MCF 10A (cell line): Measurements from ENCODE around the gene SNTA1. TPM values are rescaled to one million over a fixed set of nuclear protein-coding genes. Genes with fewer than 3 reads are reported as not detected.

Experiments
- BruUV-seq: library from RNA; stranded (reverse); fragments of 400-500 nt; replicated peaks from 2 replicates; lab custom pipeline; 2021; lab: Mats Ljungman, UMichigan
- CTCF ChIA-PET: fragments of 300-600 bp; sonication (Branson Sonifier 250); formaldehyde crosslinking; extraction: SDS; loops from one replicate; lab custom pipeline; 2021; ENCODE audit warnings: antibody characterized with exemption, inconsistent platforms; lab: Yijun Ruan, JAX
- POLR2A ChIA-PET: fragments of 300-600, 350-650 bp; sonication (Branson Sonifier 250); formaldehyde crosslinking; extraction: SDS; loops from one replicate; lab custom pipeline; 2020; ENCODE audit warnings: antibody characterized with exemption, inconsistent platforms; lab: Yijun Ruan, JAX
- DNase-seq: peaks from one replicate; pipeline ENCODE4 v3.0.0-alpha.2; 2018; ENCODE audit not compliant: unreplicated experiment
- H3K27ac Mint-ChIP-seq: one replicate; pipeline ENCODE4 v1.8.0; 2022; ENCODE audit warnings: mild to moderate bottlenecking, low read depth, mixed read lengths; ENCODE audit not compliant: unreplicated experiment
- H3K27me3 Mint-ChIP-seq: one replicate; pipeline ENCODE4 v1.8.0; 2022; ENCODE audit warnings: mixed read lengths; ENCODE audit not compliant: insufficient read depth, unreplicated experiment
- H3K36me3 Mint-ChIP-seq: one replicate; pipeline ENCODE4 v1.8.0; 2022; ENCODE audit warnings: mild to moderate bottlenecking, moderate library complexity, mixed read lengths; ENCODE audit not compliant: insufficient read depth, unreplicated experiment
- H3K4me1 Mint-ChIP-seq: one replicate; pipeline ENCODE4 v1.8.0; 2022; ENCODE audit warnings: mixed read lengths; ENCODE audit not compliant: insufficient read depth, unreplicated experiment
- H3K4me3 Mint-ChIP-seq: one replicate; pipeline ENCODE4 v1.8.0; 2022; ENCODE audit warnings: mild to moderate bottlenecking, moderate library complexity, mixed read lengths; ENCODE audit not compliant: unreplicated experiment
- H3K9me3 Mint-ChIP-seq: one replicate; pipeline ENCODE4 v1.8.0; 2022; ENCODE audit warnings: mixed read lengths; ENCODE audit not compliant: unreplicated experiment
- intact Hi-C: fragments of 100-400 bp; cut with micrococcal nuclease; formaldehyde crosslinking; loops from 2 replicates; pipeline ENCODE4 v1.14.1; 2022
- total RNA-seq: library from RNA; stranded (reverse); gene quantifications from 2 replicates; pipeline ENCODE4 v1.2.3, GENCODE V29; 2022
- TF ChIP-seq, protein P1 (sequence below): fragments of 200-600 bp; IDR thresholded peaks from one replicate; pipeline ENCODE4 v1.8.0; 2022; ENCODE audit warnings: antibody characterized with exemption, mild to moderate bottlenecking; ENCODE audit not compliant: unreplicated experiment

SNTA1 gene
- total RNA-seq, 1 experiment from 2014 or later, result 1.4 TPM

DNA sequence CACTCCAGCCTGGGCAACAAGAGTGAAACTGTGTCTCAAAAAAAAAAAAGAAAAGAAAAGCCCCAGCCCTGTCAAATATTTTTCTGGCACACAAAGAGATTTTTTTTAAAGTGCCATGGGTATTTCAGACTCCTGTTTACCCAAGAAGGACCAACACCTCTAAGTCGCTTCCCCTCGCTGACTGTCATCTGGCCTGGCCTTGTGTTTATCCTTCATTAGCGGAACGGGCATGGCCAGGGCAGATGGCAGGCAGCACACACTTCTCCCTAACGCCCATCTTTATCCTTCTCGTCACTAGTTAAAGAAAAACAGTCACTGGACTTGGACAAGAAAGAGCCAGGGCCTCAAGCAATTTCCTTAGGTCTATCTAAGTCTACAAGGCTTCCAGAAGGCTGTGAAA is 39.0 kb upstream of the SNTA1 start:
- Mint-ChIP-seq H3K27ac (no peak overlapping the region), H3K27me3 (no peaks in the 10 kb centered on the region)
- CTCF ChIA-PET, result no interaction called here

GRCh38 chr20:33481431-33481941 is 37.9 kb upstream of the SNTA1 start:
- H3K27me3 Mint-ChIP-seq, result no peaks in the 10 kb centered on the region
- no peak overlapping the region for H3K27ac Mint-ChIP-seq
- no peaks in the 10 kb centered on the region for H3K36me3 Mint-ChIP-seq
- DNase-seq, result no peak
- TF ChIP-seq, protein P1, sequence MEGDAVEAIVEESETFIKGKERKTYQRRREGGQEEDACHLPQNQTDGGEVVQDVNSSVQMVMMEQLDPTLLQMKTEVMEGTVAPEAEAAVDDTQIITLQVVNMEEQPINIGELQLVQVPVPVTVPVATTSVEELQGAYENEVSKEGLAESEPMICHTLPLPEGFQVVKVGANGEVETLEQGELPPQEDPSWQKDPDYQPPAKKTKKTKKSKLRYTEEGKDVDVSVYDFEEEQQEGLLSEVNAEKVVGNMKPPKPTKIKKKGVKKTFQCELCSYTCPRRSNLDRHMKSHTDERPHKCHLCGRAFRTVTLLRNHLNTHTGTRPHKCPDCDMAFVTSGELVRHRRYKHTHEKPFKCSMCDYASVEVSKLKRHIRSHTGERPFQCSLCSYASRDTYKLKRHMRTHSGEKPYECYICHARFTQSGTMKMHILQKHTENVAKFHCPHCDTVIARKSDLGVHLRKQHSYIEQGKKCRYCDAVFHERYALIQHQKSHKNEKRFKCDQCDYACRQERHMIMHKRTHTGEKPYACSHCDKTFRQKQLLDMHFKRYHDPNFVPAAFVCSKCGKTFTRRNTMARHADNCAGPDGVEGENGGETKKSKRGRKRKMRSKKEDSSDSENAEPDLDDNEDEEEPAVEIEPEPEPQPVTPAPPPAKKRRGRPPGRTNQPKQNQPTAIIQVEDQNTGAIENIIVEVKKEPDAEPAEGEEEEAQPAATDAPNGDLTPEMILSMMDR, result no peak
- ChIA-PET CTCF (interaction anchor here (0.6 kb wide), 2 partner anchors 52 to 142 kb away, joined by 3 to 6 read pairs; no protein-coding TSS in a partner anchor), POLR2A (interaction anchor here (0.6 to 2.4 kb wide), 2 partner anchors 8 to 24 kb away, joined by 3 to 11 read pairs; partner anchors contain the start of gene CBFA2T2)
- H3K4me3 Mint-ChIP-seq, result no peak overlapping the region
- H3K9me3 Mint-ChIP-seq, result no peaks in the 10 kb centered on the region
- BruUV-seq, result no TSS peak
- no peaks in the 10 kb centered on the region for H3K4me1 Mint-ChIP-seq
- intact Hi-C loops, result no loop called here

More for the DNA sequence above, 39.0 kb upstream of the SNTA1 start:
- BruUV-seq, result no TSS peak
- POLR2A ChIA-PET, result no interaction called here
- no peak for DNase-seq
- Mint-ChIP-seq H3K36me3 (no peaks in the 10 kb centered on the region), H3K9me3 (no peaks in the 10 kb centered on the region), H3K4me1 (no peaks in the 10 kb centered on the region), H3K4me3 (no peak overlapping the region)
- TF ChIP-seq, protein P1, result no peak
- intact Hi-C loops, result no loop called here

GRCh38 chr20:33480048-33480447 is 36.5 kb upstream of the SNTA1 start:
- TF ChIP-seq, protein P1, result no peak
- no peaks in the 10 kb centered on the region for H3K36me3 Mint-ChIP-seq
- no peaks in the 10 kb centered on the region for H3K27me3 Mint-ChIP-seq
- no peak overlapping the region for H3K4me3 Mint-ChIP-seq
- no peak overlapping the region for H3K27ac Mint-ChIP-seq
- DNase-seq, result no peak
- intact Hi-C loops, result no loop called here
- no peaks in the 10 kb centered on the region for H3K9me3 Mint-ChIP-seq
- ChIA-PET CTCF (interaction anchor here (0.6 to 1.2 kb wide), 3 partner anchors 10 to 187 kb away, joined by 3 to 4 read pairs (median 3); partner anchors contain the start of genes ACTL10 and CBFA2T2), POLR2A (interaction anchor here (2.4 kb wide), 1 partner anchor 9 kb away, joined by 11 read pairs; the partner anchor contains the start of gene CBFA2T2)
- no TSS peak for BruUV-seq
- H3K4me1 Mint-ChIP-seq, result no peaks in the 10 kb centered on the region

- no peaks in the 10 kb centered on the region for H3K9me3 Mint-ChIP-seq
- no peaks in the 10 kb centered on the region for H3K4me1 Mint-ChIP-seq
- BruUV-seq, result no TSS peak
- H3K4me3 Mint-ChIP-seq, result no peak overlapping the region
- H3K36me3 Mint-ChIP-seq, result no peaks in the 10 kb centered on the region
- CTCF ChIA-PET, result interaction anchor here (1.1 kb wide), 1 partner anchor 13 kb away, joined by 3 read pairs; no protein-coding TSS in a partner anchor
- intact Hi-C loops, result no loop called here
- no peak overlapping the region for H3K27ac Mint-ChIP-seq
- POLR2A ChIA-PET, result no interaction called here
- DNase-seq, result no peak
- no peaks in the 10 kb centered on the region for H3K27me3 Mint-ChIP-seq
- TF ChIP-seq, protein P1, result no peak
Observed at GRCh38 chr20:33477386-33478234, 34.0 kb upstream of the SNTA1 start.
